ENCODE measurements around the gene IGSF21. TPM values are rescaled to one million over a fixed set of nuclear protein-coding genes. Genes with fewer than 3 reads are reported as not detected.

The IGSF21 gene
- total and polyA plus RNA-seq, 2 donors (not counting 3 experiments of a cell fraction or from before 2014, with no cell fraction given): not detected

DNA sequence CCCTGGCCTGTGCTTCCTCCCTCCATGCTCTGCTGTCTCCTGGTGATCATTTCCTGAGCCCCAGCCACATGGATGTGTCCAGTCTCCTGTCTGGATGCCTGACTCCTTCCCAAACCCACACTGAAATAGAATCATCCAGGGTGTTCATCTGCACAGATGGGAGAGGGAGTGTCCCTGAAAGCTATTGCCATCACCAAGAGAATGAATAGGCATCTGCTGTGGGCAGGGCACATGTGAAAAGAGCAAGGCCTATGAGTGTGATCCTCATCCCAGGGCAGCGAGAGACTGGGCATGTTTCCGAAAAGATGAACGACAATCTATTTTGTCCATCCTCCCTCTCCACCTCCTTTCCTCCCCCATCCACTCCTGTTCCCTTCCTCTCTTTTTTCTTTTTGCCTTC lies 5.0 kb downstream of the IGSF21 start:
- no peak overlapping the region for H3K4me2 ChIP-seq (ENCODE audit: insufficient read depth, low read length)
- POLR2A ChIA-PET: no interaction called here

DNA sequence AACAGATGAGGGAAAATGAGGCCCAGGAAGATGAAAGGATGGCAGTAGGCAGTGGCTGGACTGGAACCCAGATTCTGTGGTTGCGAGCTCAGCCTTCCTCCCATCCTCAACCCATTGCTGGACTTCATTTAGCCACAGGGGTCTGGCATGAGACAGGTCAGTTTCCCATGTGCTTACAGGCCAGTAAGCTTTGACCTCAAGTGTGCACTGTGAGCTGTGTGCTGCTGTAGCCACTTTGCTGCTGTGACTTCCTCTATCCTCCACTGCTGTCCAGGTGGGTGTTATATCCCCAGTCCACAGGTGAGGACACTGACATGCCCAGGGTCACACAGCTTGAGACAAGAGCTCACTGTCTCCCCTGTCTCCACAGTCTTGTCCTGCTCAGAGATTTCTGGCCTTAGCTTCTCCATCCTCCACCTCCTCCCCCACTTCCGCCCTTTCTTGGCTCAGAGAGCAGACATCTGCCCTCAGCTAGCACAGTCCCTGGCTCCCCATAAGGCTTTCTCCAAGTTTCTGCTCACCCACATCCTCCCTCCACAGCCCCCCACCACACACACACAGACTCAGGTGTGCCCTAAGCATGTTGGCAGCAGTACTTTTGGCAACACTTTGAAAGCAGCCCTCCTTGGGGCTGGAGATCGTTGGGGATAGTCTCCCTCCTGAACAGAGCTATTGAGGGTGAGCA lies 7.3 kb downstream of the IGSF21 start:
- no peak overlapping the region for H2AFZ ChIP-seq (ENCODE audit: low read depth, low read length)
- H3K9ac ChIP-seq (replicated peaks; ENCODE audit: extremely low read depth, insufficient read depth, low read length): no peak overlapping the region
- BruUV-seq (replicated peaks): no TSS peak
- no peak for DNase-seq (ENCODE audit: low read depth, low spot score)
- dilution Hi-C loops (cut with MboI; ENCODE audit: extremely low pct_ligation_motif_present, low sequenced_read_pairs) (no loop called here), intact Hi-C loops (cut with micrococcal nuclease) (no loop called here)
- no peak for FAIRE-seq
- CTCF ChIA-PET: no interaction called here
- no peaks in the 10 kb centered on the region for H3K9me1 ChIP-seq (replicated peaks; ENCODE audit: control insufficient read depth, extremely low read depth, insufficient read depth, low read length)
- H3K36me3 ChIP-seq (ENCODE audit: control insufficient read depth in 2 of 2, extremely low read depth in 1 of 2, insufficient read depth in 2 of 2, low read length in 2 of 2): no peaks in the 10 kb centered on the region
- H3K4me3 ChIP-seq (replicated peaks in 1 of 3; ENCODE audit: insufficient read depth in 1 of 3, low read depth in 1 of 3, low read length in 3 of 3): no peak overlapping the region
- TF ChIP-seq, protein P1, sequence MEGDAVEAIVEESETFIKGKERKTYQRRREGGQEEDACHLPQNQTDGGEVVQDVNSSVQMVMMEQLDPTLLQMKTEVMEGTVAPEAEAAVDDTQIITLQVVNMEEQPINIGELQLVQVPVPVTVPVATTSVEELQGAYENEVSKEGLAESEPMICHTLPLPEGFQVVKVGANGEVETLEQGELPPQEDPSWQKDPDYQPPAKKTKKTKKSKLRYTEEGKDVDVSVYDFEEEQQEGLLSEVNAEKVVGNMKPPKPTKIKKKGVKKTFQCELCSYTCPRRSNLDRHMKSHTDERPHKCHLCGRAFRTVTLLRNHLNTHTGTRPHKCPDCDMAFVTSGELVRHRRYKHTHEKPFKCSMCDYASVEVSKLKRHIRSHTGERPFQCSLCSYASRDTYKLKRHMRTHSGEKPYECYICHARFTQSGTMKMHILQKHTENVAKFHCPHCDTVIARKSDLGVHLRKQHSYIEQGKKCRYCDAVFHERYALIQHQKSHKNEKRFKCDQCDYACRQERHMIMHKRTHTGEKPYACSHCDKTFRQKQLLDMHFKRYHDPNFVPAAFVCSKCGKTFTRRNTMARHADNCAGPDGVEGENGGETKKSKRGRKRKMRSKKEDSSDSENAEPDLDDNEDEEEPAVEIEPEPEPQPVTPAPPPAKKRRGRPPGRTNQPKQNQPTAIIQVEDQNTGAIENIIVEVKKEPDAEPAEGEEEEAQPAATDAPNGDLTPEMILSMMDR (IDR thresholded peaks at IDR 0.05; ENCODE audit: extremely low read depth in 1 of 2, insufficient read depth in 1 of 2, low read depth in 1 of 2, low read length in 2 of 2): no peak
- TF ChIP-seq, protein P2, sequence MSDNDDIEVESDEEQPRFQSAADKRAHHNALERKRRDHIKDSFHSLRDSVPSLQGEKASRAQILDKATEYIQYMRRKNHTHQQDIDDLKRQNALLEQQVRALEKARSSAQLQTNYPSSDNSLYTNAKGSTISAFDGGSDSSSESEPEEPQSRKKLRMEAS (IDR thresholded peaks at IDR 0.05; ENCODE audit: insufficient read depth, insufficient read length): no peak
- TF ChIP-seq JUN (IDR thresholded peaks at IDR 0.05; ENCODE audit: borderline replicate concordance, insufficient read depth, insufficient read length, low read depth): no peak
- H3K27ac ChIP-seq (ENCODE audit: insufficient read depth, low read depth, low read length): no peak overlapping the region
- H3K79me2 ChIP-seq (ENCODE audit: control insufficient read depth, insufficient read depth, low read length): no peaks in the 10 kb centered on the region
- no peaks in the 10 kb centered on the region for H4K20me1 ChIP-seq (replicated peaks; ENCODE audit: control insufficient read depth, extremely low read depth, insufficient read depth, low read length)
- H3K4me1 ChIP-seq (ENCODE audit: control insufficient read depth, extremely low read depth, insufficient read depth, low read length): no peaks in the 10 kb centered on the region
- H3K9me3 ChIP-seq (replicated peaks; ENCODE audit: control insufficient read depth, insufficient read depth, low read length): no peaks in the 10 kb centered on the region
- H3K27me3 ChIP-seq (ENCODE audit: control insufficient read depth in 2 of 2, insufficient read depth in 2 of 2, low read length in 2 of 2): peaks cover 6 to 17% of the 10 kb centered on the region in 2 experiments
- POLR2A ChIA-PET: no interaction called here
- H3K4me2 ChIP-seq (ENCODE audit: insufficient read depth, low read length): no peak overlapping the region

More for the DNA sequence above, 5.0 kb downstream of the IGSF21 start:
- no peak for DNase-seq (ENCODE audit: low read depth, low spot score)
- H3K36me3 ChIP-seq (ENCODE audit: control insufficient read depth in 2 of 2, extremely low read depth in 1 of 2, insufficient read depth in 2 of 2, low read length in 2 of 2): no peaks in the 10 kb centered on the region
- TF ChIP-seq MYC (IDR thresholded peaks at IDR 0.05; ENCODE audit: low read depth, low read length) (no peak), FOS (IDR thresholded peaks at IDR 0.05; ENCODE audit: borderline replicate concordance, insufficient read depth, low read length) (no peak), EZH2 (IDR thresholded peaks at IDR 0.05; ENCODE audit: borderline replicate concordance, low read depth, low read length, severe bottlenecking) (no peak), GATA2 (IDR thresholded peaks at IDR 0.05; ENCODE audit: insufficient read depth, insufficient read length, low read depth, low read length) (no peak), JUN (IDR thresholded peaks at IDR 0.05; ENCODE audit: borderline replicate concordance, insufficient read depth, insufficient read length, low read depth) (no peak), POLR2A (IDR thresholded peaks at IDR 0.05; ENCODE audit: low read depth, low read length) (no peak)
- TF ChIP-seq, protein P2 (IDR thresholded peaks at IDR 0.05; ENCODE audit: insufficient read depth, insufficient read length): no peak
- no peaks in the 10 kb centered on the region for H3K9me3 ChIP-seq (replicated peaks; ENCODE audit: control insufficient read depth, insufficient read depth, low read length)
- H3K9ac ChIP-seq (replicated peaks; ENCODE audit: extremely low read depth, insufficient read depth, low read length): no peak overlapping the region
- H4K20me1 ChIP-seq (replicated peaks; ENCODE audit: control insufficient read depth, extremely low read depth, insufficient read depth, low read length): no peaks in the 10 kb centered on the region
- no TSS peak for BruUV-seq (replicated peaks)
- H3K27me3 ChIP-seq (ENCODE audit: control insufficient read depth in 2 of 2, insufficient read depth in 2 of 2, low read length in 2 of 2): peaks cover 19 to 34% of the 10 kb centered on the region in 2 experiments
- dilution Hi-C loops (cut with MboI; ENCODE audit: extremely low pct_ligation_motif_present, low sequenced_read_pairs) (no loop called here), intact Hi-C loops (cut with micrococcal nuclease) (no loop called here)
- H3K9me1 ChIP-seq (replicated peaks; ENCODE audit: control insufficient read depth, extremely low read depth, insufficient read depth, low read length): no peaks in the 10 kb centered on the region
- H3K4me3 ChIP-seq (replicated peaks in 1 of 3; ENCODE audit: insufficient read depth in 1 of 3, low read depth in 1 of 3, low read length in 3 of 3): no peak overlapping the region
- H2AFZ ChIP-seq (ENCODE audit: low read depth, low read length): no peak overlapping the region
- H3K27ac ChIP-seq (ENCODE audit: insufficient read depth, low read depth, low read length): no peak overlapping the region
- CTCF ChIA-PET: no interaction called here
- FAIRE-seq: no peak
- H3K4me1 ChIP-seq (ENCODE audit: control insufficient read depth, extremely low read depth, insufficient read depth, low read length): no peaks in the 10 kb centered on the region
- H3K79me2 ChIP-seq (ENCODE audit: control insufficient read depth, insufficient read depth, low read length): no peaks in the 10 kb centered on the region
